Heart left ventricle (tissue), 16 donors: ENCODE data around the gene LONRF3. TPM values are rescaled to one million over a fixed set of nuclear protein-coding genes. Genes with fewer than 3 reads are reported as not detected.
"Not testable (repeated sequence)": the region's sequence is repeated elsewhere in the genome, so short reads cannot be mapped to it uniquely, and the experiment has no call there.

ENCODE experiments used
- ATAC-seq, 4 donors: fragments of 200-7000 bp; cut with Tn5 transposase; one replicate each; pipeline ENCODE4 v1.9.1; 2020 to 2022; ENCODE audit warnings: moderate library complexity in 4 of 4, mild to moderate bottlenecking in 3 of 4, moderate number of reproducible peaks in 1 of 4
- DNase-seq, 5 donors: peaks; one replicate each; pipeline ENCODE4 v3.0.0-alpha.2; 2020
- H3K27ac ChIP-seq, 12 donors: fragments of 200-600 bp; sonication (generic) in 4 of 12; one replicate each; pipeline versions ENCODE4 v1.5.0 to v1.8.0; 2016 to 2022; ENCODE audit warnings: mild to moderate bottlenecking in 2 of 12
- H3K27me3 ChIP-seq, 9 donors: fragments of 200-600 bp; sonication (generic) in 2 of 9; one replicate each; pipeline versions ENCODE4 v1.5.1 to v1.8.0; 2016 to 2022; ENCODE audit warnings: mild to moderate bottlenecking in 3 of 9
- H3K36me3 ChIP-seq, 9 donors: fragments of 200-600 bp; sonication (generic) in 2 of 9; one replicate each; pipeline versions ENCODE4 v1.5.0 to v1.8.0; 2018 to 2022; ENCODE audit warnings: mild to moderate bottlenecking in 2 of 9
- H3K4me1 ChIP-seq, 12 donors: fragments of 200-600 bp; sonication (generic) in 4 of 12; one replicate each; pipeline versions ENCODE4 v1.5.0 to v1.8.0; 2016 to 2022; ENCODE audit warnings: mild to moderate bottlenecking in 3 of 12
- H3K4me3 ChIP-seq, 12 donors: fragments of 200-600 bp; sonication (generic) in 4 of 12; one replicate each; pipeline versions ENCODE4 v1.5.0 to v1.8.0; 2017 to 2022; ENCODE audit warnings: mild to moderate bottlenecking in 9 of 12, moderate library complexity in 4 of 12
- H3K9me3 ChIP-seq, 12 donors: fragments of 200-600 bp; sonication (generic) in 4 of 12; one replicate each; pipeline versions ENCODE4 v1.5.0 to v1.8.0; 2016 to 2022; ENCODE audit warnings: mild to moderate bottlenecking in 1 of 12
- CTCF ChIP-seq, 12 donors: fragments of 200-600 bp; sonication (generic) in 4 of 12; IDR thresholded peaks; one replicate each; pipeline versions ENCODE4 v1.5.0 to v1.8.0; 2018 to 2022; ENCODE audit warnings: antibody characterized with exemption in 12 of 12, mild to moderate bottlenecking in 5 of 12
- POLR2A ChIP-seq, 2 donors: fragments of 450-650 bp; IDR thresholded peaks; one replicate each; pipeline ENCODE4 v1.6.1; 2017; ENCODE audit warnings: antibody characterized with exemption in 2 of 2, mild to moderate bottlenecking in 2 of 2, moderate library complexity in 2 of 2
- WGBS, 4 donors: extraction: QIAGEN DNeasy Blood & Tissue Kit in 2 of 4; methylation state at CpG; one replicate each; pipeline versions ENCODE4 v1.1.5 to v1.1.7; 2013 to 2018; 5-methylcytosine and 5-hydroxymethylcytosine counted together
- intact Hi-C, 10 donors: fragments of 100-400 bp; cut with DNase I; formaldehyde crosslinking; loops; one replicate each; pipeline versions ENCODE4 v1.11.1 to v1.14.2; 2022
- polyA plus RNA-seq, 2 donors: library from polyadenylated mRNA; stranded (reverse); fragments of 200-250 nt; gene quantifications; one replicate each; pipeline ENCODE4 v1.2.3, GENCODE V29; 2013
- total RNA-seq, 9 donors: library from RNA; depleted of rRNA in 2 of 9; stranded (reverse); fragments of >200 nt in 2 of 9; fragmentation: NEBNext Ultra II Directional in 3 of 9; extraction: Animal tissue kit (Norgen Biotek cat#: 25700) in 3 of 9; gene quantifications; one replicate each; pipeline versions ENCODE4 v1.1.0 to v1.2.4, GENCODE V29; 2016 to 2023
- donor health status: ischemic (EF 13 %, LVEDD 7.1; RV severe dilation, severe dysfunction).
- donor health status: healthy with polysubstance abuse.
- donor health status: DM: no; HTN: yes; CAD: no.
- donor health status: DM: no; HTN: no; CAD: no.
- donor health status: ischemic (EF 25% LVEDD 6.9; RV normal size, moderate dysfunction).
- donor health status: ischemic (EF 25% LVEDD 5.7; RV mildly dilated, moderate dysfunction).
- donor health status: healthy.
- donor health status: DM: yes; HTN: yes; CAD: no.
- donor health status: ischemic (EF 35%, LVEDD 5.7; RV mildly dilated, moderate dysfunction).
- donor health status: nonischemic (EF 11% LVEDD 7.7; RV severe dilation, severe dysfunction).
- donor health status: DM: yes; HTN: yes; CAD: no.
- donor health status: PGD.
- donor health status: ischemic (EF 29% LVEDD 5.4; RV normal size, mild dysfunction).
- donor health status: nonischemic (EF 23%, LVEDD 6.1; RV moderate dilation, normal function).

LONRF3 gene
- total and polyA plus RNA-seq, 11 donors: 0.50 to 8.3 (median 1.9) TPM

GRCh38 chrX:119013164-119013563 lies 38.7 kb downstream of the LONRF3 start:
- DNase-seq: no peak
- no peak overlapping the region for H3K27ac ChIP-seq
- H3K4me3 ChIP-seq: no peak overlapping the region
- H3K27me3 ChIP-seq: no peaks in the 10 kb centered on the region
- peaks cover 0 to 46% (median 4%) of the 10 kb centered on the region in 9 donors for H3K36me3 ChIP-seq
- intact Hi-C loops: loop anchor here in 1 of 10 donors (5.0 kb wide), 1 partner anchor 54 kb away; no protein-coding TSS in a partner anchor
- ATAC-seq: no peak
- H3K4me1 ChIP-seq: peaks cover 0 to 22% (median 0%) of the 10 kb centered on the region in 12 donors
- no peak for TF ChIP-seq CTCF (IDR thresholded peaks at IDR 0.05)
- TF ChIP-seq POLR2A (IDR thresholded peaks at IDR 0.05): no peak
- H3K9me3 ChIP-seq: peaks cover 0 to 9% (median 0%) of the 10 kb centered on the region in 12 donors
- 77 to 96% (median 90%) methylated on average over 3 of the region's 3 CpGs for WGBS, 4 donors

- intact Hi-C loops: no loop called here
- H3K27ac ChIP-seq: peak overlapping the region in 1 of 12 donors; percentile 70
- peak in 3 of 4 donors; percentile 69 to 75 (median 74) for ATAC-seq
These were observed 41.2 kb downstream of the LONRF3 start for GRCh38 chrX:119015407-119016237.

DNA sequence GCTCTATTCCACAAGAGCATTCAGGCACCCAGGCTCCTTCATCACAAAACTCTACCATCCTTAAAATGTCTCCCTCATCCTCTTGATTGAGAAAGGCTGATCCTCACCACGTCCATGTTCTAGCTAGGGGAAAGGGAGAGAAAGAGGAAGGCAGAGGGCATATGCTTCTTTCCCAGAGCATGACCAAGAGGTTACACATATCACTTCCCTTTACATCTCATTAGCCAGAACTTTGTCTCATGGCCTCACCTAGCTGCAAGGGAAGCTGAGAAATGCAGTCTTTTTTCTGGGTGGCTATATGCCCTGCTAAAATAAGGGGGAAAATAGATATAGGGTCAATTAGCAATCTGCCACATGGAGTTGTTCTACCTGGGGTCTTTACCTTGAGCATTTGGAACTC lies 42.7 kb downstream of the LONRF3 start:
- no peak for TF ChIP-seq POLR2A (IDR thresholded peaks at IDR 0.05)
- H3K9me3 ChIP-seq: peaks cover 0 to 9% (median 0%) of the 10 kb centered on the region in 12 donors

More at GRCh38 chrX:119015407-119016237, 41.2 kb downstream of the LONRF3 start:
- Histone ChIP-seq H3K4me3 (no peak overlapping the region), H3K9me3 (peaks cover 0 to 9% (median 0%) of the 10 kb centered on the region in 12 donors), H3K27me3 (peaks cover 0 to 4% (median 0%) of the 10 kb centered on the region in 9 donors), H3K4me1 (peaks cover 0 to 22% (median 0%) of the 10 kb centered on the region in 12 donors), H3K36me3 (peaks cover 0 to 34% (median 4%) of the 10 kb centered on the region in 9 donors)
- no peak for TF ChIP-seq CTCF (IDR thresholded peaks at IDR 0.05)
- no peak for TF ChIP-seq POLR2A (IDR thresholded peaks at IDR 0.05)
- DNase-seq: peak; percentile 18 to 70 (median 47)
- WGBS, 4 donors: 51 to 63% (median 54%) methylated on average over 7 of the region's 7 CpGs

GRCh38 chrX:119025900-119026299 lies 51.5 kb downstream of the LONRF3 start:
- TF ChIP-seq CTCF (IDR thresholded peaks at IDR 0.05) (no peak), POLR2A (IDR thresholded peaks at IDR 0.05) (no peak)
- DNase-seq (no peak), ATAC-seq (no peak)
- WGBS, 4 donors: 92 to 98% (median 96%) methylated on average over 5 of the region's 5 CpGs
- H3K36me3 ChIP-seq: no peaks in the 10 kb centered on the region
- no peaks in the 10 kb centered on the region for H3K9me3 ChIP-seq
- H3K4me3 ChIP-seq: no peak overlapping the region
- H3K27me3 ChIP-seq: peaks cover 0 to 3% (median 0%) of the 10 kb centered on the region in 9 donors
- H3K4me1 ChIP-seq: no peaks in the 10 kb centered on the region
- intact Hi-C loops: no loop called here
- H3K27ac ChIP-seq: no peak overlapping the region

More for the DNA sequence above, 42.7 kb downstream of the LONRF3 start:
- intact Hi-C loops: no loop called here
- 43 to 93% (median 68%) methylated on average over 1 of the region's 1 CpG for WGBS, 4 donors
- peaks cover 0 to 7% (median 0%) of the 10 kb centered on the region in 9 donors for H3K27me3 ChIP-seq
- H3K4me1 ChIP-seq: peaks cover 0 to 22% (median 0%) of the 10 kb centered on the region in 12 donors
- ATAC-seq: no peak
- H3K4me3 ChIP-seq: no peak overlapping the region
- no peak overlapping the region for H3K27ac ChIP-seq
- DNase-seq: no peak
- peaks cover 0 to 28% (median 4%) of the 10 kb centered on the region in 9 donors for H3K36me3 ChIP-seq

GRCh38 chrX:119026344-119026743 lies 51.9 kb downstream of the LONRF3 start:
- DNase-seq, H3K27ac ChIP-seq, H3K4me3 ChIP-seq, ATAC-seq, H3K27me3 ChIP-seq, H3K36me3 ChIP-seq, intact Hi-C loops, H3K9me3 ChIP-seq, H3K4me1 ChIP-seq: not testable (repeated sequence)
- 84 to 94% (median 93%) methylated on average over 2 of the region's 2 CpGs for WGBS, 4 donors

DNA sequence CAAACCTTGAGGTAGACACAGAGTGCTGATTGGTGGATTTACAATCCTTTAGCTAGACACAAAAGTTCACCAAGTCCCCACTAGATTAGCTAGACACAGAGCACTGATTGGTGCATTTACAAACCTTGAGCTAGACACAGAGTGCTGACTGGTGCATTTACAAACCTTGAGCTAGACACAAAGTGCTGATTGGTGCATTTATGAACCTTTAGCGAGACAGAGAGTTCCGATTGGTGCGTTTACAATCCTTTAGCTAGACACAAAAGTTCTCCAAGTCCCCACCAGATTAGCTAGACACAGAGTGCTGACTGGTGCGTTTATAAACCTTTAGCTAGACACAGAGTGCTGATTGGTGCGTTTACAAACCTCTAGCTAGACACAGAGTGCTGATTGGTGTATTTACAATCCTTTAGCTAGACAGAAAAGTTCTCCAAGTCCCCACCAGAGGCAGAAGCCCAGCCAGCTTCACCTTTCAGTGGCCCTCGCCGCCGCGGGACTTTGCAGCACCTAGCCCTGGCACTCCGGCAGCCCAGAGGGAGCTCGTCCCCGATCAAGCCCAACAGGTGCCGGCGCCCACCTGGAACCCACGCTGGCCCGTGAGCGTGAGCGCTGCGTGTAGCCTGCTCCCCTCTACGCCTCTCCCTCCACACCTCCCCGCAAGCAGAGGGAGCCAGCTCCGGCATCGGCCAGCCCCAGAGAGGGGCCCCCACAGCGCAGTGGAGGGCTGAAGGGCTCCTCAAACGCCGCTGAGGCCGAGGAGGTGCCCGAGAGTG lies 53.7 kb downstream of the LONRF3 start:
- ATAC-seq, H3K9me3 ChIP-seq, DNase-seq, intact Hi-C loops, H3K4me3 ChIP-seq, H3K4me1 ChIP-seq, H3K27me3 ChIP-seq, H3K36me3 ChIP-seq: not testable (repeated sequence)
- WGBS, 4 donors: 87 to 96% (median 92%) methylated on average over 20 to 28 of the region's 28 CpGs
- H3K27ac ChIP-seq: peak overlapping the region in 1 of 12 donors; percentile 52
